HEK293 (cell line): ENCODE results near the gene NLK.
"Not testable (repeated sequence)": the region's sequence is repeated elsewhere in the genome, so short reads cannot be mapped to it uniquely, and the experiment has no call there.

Experiments
- CTCF ChIA-PET: fragments of 350-600 bp; formaldehyde crosslinking; extraction: SDS; loops from one replicate; lab custom pipeline; 2021; ENCODE audit warnings: antibody characterized with exemption; lab: Yijun Ruan, JAX
- POLR2A ChIA-PET: fragments of 300-600 bp; formaldehyde crosslinking; extraction: SDS; loops from one replicate; lab custom pipeline; 2020; ENCODE audit warnings: antibody characterized with exemption, inconsistent platforms; lab: Yijun Ruan, JAX
- H3K27ac ChIP-seq: fragments of 200-500 bp; sonication (Bioruptor generic); 2 replicates; pipeline ENCODE4 v1.5.1; 2014; ENCODE audit warnings: low read depth, low read length, control low read depth, inconsistent platforms; ENCODE audit errors: extremely low read depth
- H3K36me3 ChIP-seq, 2 experiments: fragments of 200-500 bp in 1 of 2; sonication (Bioruptor generic) in 1 of 2; 1 replicate in 1 of 2; 2 replicates in 1 of 2; pipeline ENCODE4 v1.5.1; 2014 to 2017; ENCODE audit warnings: inconsistent platforms in 2 of 2, low read length in 2 of 2; ENCODE audit not compliant: control insufficient read depth in 2 of 2, insufficient read depth in 1 of 2
- H3K4me1 ChIP-seq: fragments of 200-500 bp; sonication (Bioruptor generic); 2 replicates; pipeline ENCODE4 v1.5.1; 2014; ENCODE audit warnings: mild to moderate bottlenecking, low read length, inconsistent platforms; ENCODE audit not compliant: control insufficient read depth, insufficient read depth
- H3K4me3 ChIP-seq: 2 replicates; pipeline ENCODE4 v1.5.1; 2011; ENCODE audit warnings: low read depth, mild to moderate bottlenecking, control low read depth, low read length, moderate library complexity
- H3K9me3 ChIP-seq: fragments of 200-500 bp; sonication (Bioruptor generic); 2 replicates; pipeline ENCODE4 v1.5.1; 2014; ENCODE audit warnings: low read depth, low read length, inconsistent platforms; ENCODE audit not compliant: control insufficient read depth, insufficient read depth
- HOXA7 ChIP-seq: sonication (generic); formaldehyde crosslinking; IDR thresholded peaks from 2 replicates; pipeline ENCODE4 v1.8.1; 2022; ENCODE audit warnings: missing genetic modification reagents, borderline replicate concordance
- SALL2 ChIP-seq: fragments of 450-650 bp; formaldehyde crosslinking; IDR thresholded peaks from 2 replicates; pipeline ENCODE4 v1.5.0; 2017; ENCODE audit warnings: missing biosample characterization, mild to moderate bottlenecking, missing genetic modification characterization, borderline replicate concordance
- WT1 ChIP-seq: fragments of 450-650 bp; formaldehyde crosslinking; IDR thresholded peaks from 2 replicates; pipeline ENCODE4 v1.5.1; 2016; ENCODE audit warnings: missing biosample characterization, missing genetic modification characterization
- ZBTB21 ChIP-seq: fragments of 450-650 bp; formaldehyde crosslinking; IDR thresholded peaks from 2 replicates; pipeline ENCODE4 v1.5.1; 2017; ENCODE audit warnings: missing biosample characterization, missing genetic modification characterization
- ZFP69B ChIP-seq: fragments of 450-650 bp; formaldehyde crosslinking; IDR thresholded peaks from 2 replicates; pipeline ENCODE4 v1.5.1; 2016; ENCODE audit warnings: missing biosample characterization, missing genetic modification characterization
- ZNF121 ChIP-seq: fragments of 450-650 bp; formaldehyde crosslinking; IDR thresholded peaks from 2 replicates; pipeline ENCODE4 v1.5.1; 2016; ENCODE audit warnings: missing biosample characterization, missing genetic modification characterization
- ZNF24 ChIP-seq: fragments of 450-650 bp; formaldehyde crosslinking; IDR thresholded peaks from 2 replicates; pipeline ENCODE4 v1.5.1; 2016; ENCODE audit warnings: missing biosample characterization, missing genetic modification characterization
- ZNF530 ChIP-seq: fragments of 450-650 bp; formaldehyde crosslinking; IDR thresholded peaks from 2 replicates; pipeline ENCODE4 v1.5.1; 2016; ENCODE audit warnings: low read depth, missing biosample characterization, missing genetic modification characterization
- ZNF560 ChIP-seq: fragments of 450-650 bp; formaldehyde crosslinking; IDR thresholded peaks from 2 replicates; pipeline ENCODE4 v1.5.1; 2017; ENCODE audit warnings: missing biosample characterization, missing genetic modification characterization, borderline replicate concordance
- ZNF701 ChIP-seq: fragments of 450-650 bp; formaldehyde crosslinking; IDR thresholded peaks from 2 replicates; pipeline ENCODE4 v1.5.1; 2016; ENCODE audit warnings: missing biosample characterization, missing genetic modification characterization
- ZSCAN30 ChIP-seq: fragments of 450-650 bp; IDR thresholded peaks from 2 replicates; pipeline ENCODE4 v1.5.1; 2018; ENCODE audit warnings: missing biosample characterization, mild to moderate bottlenecking, missing genetic modification characterization, moderate library complexity
- ZXDB ChIP-seq: fragments of 450-650 bp; formaldehyde crosslinking; IDR thresholded peaks from 2 replicates; pipeline ENCODE4 v1.5.1; 2016; ENCODE audit warnings: missing biosample characterization, missing genetic modification characterization
- TF ChIP-seq, protein P1 (sequence below): fragments of 450-650 bp; formaldehyde crosslinking; IDR thresholded peaks from 2 replicates; pipeline ENCODE4 v1.5.1; 2016; ENCODE audit warnings: missing biosample characterization, missing genetic modification characterization
- TF ChIP-seq, protein P2 (sequence below): fragments of 450-650 bp; IDR thresholded peaks from 2 replicates; pipeline ENCODE4 v1.5.1; 2018; ENCODE audit warnings: missing biosample characterization, missing genetic modification characterization
- TF ChIP-seq, protein P3 (sequence below): fragments of 450-650 bp; formaldehyde crosslinking; IDR thresholded peaks from 2 replicates; pipeline ENCODE4 v1.5.1; 2016; ENCODE audit warnings: missing biosample characterization, missing genetic modification characterization
- TF ChIP-seq, protein P4 (sequence below): fragments of 450-650 bp; formaldehyde crosslinking; IDR thresholded peaks from 2 replicates; pipeline ENCODE4 v1.5.1; 2016; ENCODE audit warnings: missing biosample characterization, missing genetic modification characterization
- TF ChIP-seq, protein P5 (sequence below): fragments of 450-650 bp; formaldehyde crosslinking; IDR thresholded peaks from 2 replicates; pipeline ENCODE4 v1.5.1; 2016; ENCODE audit warnings: missing biosample characterization, missing genetic modification characterization, low read depth

Gene NLK

DNA sequence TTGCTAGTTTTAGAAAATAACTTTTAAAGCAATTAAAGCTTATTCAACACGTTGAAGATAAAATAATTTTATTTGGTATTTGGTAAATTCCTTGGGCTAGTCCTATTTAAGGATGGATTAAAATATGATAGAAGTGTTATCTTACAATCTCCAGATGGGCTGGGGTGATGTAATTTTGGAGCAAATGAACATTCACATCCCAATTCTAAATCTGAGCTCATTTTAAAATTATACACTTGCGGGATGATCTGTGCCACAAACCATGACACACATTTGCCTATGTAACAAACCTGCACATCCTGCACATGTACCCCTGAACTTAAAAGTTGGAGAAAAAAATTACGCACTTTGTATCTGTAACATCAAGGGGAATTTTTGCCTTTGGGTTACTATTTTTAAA, 31.5 kb downstream of the NLK start:
- Histone ChIP-seq H3K27ac (no peak overlapping the region), H3K4me3 (no peak overlapping the region), H3K4me1 (no peaks in the 10 kb centered on the region), H3K36me3 (no peaks in the 10 kb centered on the region), H3K9me3 (peaks cover 2% of the 10 kb centered on the region; the same call in 1 of the 2 replicates)
- ChIA-PET POLR2A (no interaction called here), CTCF (interaction anchor here (1.4 kb wide), 1 partner anchor 13 kb away, joined by 4 read pairs; no protein-coding TSS in a partner anchor)
- TF ChIP-seq, protein P1, sequence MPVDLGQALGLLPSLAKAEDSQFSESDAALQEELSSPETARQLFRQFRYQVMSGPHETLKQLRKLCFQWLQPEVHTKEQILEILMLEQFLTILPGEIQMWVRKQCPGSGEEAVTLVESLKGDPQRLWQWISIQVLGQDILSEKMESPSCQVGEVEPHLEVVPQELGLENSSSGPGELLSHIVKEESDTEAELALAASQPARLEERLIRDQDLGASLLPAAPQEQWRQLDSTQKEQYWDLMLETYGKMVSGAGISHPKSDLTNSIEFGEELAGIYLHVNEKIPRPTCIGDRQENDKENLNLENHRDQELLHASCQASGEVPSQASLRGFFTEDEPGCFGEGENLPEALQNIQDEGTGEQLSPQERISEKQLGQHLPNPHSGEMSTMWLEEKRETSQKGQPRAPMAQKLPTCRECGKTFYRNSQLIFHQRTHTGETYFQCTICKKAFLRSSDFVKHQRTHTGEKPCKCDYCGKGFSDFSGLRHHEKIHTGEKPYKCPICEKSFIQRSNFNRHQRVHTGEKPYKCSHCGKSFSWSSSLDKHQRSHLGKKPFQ (tag by site-specific recombination): no peak
- TF ChIP-seq ZBTB21 (tag by site-specific recombination) (no peak), ZFP69B (tag by site-specific recombination) (no peak), ZNF530 (no peak), SALL2 (tag by site-specific recombination) (no peak), WT1 (tag by site-specific recombination) (no peak), ZNF560 (no peak)
- TF ChIP-seq, protein P2, sequence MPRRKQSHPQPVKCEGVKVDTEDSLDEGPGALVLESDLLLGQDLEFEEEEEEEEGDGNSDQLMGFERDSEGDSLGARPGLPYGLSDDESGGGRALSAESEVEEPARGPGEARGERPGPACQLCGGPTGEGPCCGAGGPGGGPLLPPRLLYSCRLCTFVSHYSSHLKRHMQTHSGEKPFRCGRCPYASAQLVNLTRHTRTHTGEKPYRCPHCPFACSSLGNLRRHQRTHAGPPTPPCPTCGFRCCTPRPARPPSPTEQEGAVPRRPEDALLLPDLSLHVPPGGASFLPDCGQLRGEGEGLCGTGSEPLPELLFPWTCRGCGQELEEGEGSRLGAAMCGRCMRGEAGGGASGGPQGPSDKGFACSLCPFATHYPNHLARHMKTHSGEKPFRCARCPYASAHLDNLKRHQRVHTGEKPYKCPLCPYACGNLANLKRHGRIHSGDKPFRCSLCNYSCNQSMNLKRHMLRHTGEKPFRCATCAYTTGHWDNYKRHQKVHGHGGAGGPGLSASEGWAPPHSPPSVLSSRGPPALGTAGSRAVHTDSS (tag by site-specific recombination): no peak

DNA sequence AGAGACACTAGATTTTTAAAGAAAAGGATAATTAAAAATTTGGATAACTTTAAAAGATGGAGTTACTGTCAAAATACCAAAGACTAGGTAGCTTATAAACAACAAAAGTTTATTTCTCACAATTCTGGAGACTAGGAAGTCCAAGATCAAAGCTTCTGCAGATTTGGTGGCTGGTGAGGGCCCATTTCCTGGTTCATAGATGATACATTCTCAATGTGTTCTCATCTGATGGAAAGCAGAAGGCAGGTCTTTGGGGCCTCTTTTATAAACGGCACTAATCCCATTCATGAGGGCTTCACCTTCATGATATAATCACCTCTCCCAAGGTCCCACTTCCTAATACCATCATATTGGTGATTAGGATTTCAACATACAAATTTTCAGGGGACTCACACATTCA, 33.7 kb downstream of the NLK start:
- TF ChIP-seq ZNF701 (tag by site-specific recombination) (no peak), HOXA7 (CRISPR knock-in tag) (no peak), ZNF24 (tag by site-specific recombination) (no peak), ZXDB (no peak), ZSCAN30 (no peak), ZNF121 (tag by site-specific recombination) (no peak)
- TF ChIP-seq, protein P3, sequence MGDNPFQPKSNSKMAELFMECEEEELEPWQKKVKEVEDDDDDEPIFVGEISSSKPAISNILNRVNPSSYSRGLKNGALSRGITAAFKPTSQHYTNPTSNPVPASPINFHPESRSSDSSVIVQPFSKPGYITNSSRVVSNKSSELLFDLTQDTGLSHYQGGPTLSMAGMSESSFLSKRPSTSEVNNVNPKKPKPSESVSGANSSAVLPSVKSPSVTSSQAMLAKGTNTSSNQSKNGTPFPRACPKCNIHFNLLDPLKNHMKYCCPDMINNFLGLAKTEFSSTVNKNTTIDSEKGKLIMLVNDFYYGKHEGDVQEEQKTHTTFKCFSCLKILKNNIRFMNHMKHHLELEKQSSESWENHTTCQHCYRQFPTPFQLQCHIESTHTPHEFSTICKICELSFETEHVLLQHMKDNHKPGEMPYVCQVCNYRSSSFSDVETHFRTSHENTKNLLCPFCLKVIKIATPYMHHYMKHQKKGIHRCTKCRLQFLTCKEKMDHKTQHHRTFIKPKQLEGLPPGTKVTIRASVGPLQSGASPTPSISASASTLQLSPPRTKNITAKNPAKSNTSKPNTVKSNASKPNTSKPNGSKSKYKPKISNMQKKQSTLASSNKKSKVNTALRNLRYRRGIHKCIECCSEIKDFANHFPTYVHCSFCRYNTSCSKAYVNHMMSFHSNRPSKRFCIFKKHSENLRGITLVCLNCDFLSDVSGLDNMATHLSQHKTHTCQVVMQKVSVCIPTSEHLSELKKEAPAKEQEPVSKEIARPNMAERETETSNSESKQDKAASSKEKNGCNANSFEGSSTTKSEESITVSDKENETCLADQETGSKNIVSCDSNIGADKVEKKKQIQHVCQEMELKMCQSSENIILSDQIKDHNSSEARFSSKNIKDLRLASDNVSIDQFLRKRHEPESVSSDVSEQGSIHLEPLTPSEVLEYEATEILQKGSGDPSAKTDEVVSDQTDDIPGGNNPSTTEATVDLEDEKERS (tag by site-specific recombination): no peak
- TF ChIP-seq, protein P4, sequence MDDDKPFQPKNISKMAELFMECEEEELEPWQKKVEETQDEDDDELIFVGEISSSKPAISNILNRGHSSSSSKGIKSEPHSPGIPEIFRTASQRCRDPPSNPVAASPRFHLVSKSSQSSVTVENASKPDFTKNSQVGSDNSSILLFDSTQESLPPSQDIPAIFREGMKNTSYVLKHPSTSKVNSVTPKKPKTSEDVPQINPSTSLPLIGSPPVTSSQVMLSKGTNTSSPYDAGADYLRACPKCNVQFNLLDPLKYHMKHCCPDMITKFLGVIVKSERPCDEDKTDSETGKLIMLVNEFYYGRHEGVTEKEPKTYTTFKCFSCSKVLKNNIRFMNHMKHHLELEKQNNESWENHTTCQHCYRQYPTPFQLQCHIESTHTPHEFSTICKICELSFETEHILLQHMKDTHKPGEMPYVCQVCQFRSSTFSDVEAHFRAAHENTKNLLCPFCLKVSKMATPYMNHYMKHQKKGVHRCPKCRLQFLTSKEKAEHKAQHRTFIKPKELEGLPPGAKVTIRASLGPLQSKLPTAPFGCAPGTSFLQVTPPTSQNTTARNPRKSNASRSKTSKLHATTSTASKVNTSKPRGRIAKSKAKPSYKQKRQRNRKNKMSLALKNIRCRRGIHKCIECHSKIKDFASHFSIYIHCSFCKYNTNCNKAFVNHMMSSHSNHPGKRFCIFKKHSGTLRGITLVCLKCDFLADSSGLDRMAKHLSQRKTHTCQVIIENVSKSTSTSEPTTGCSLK (tag by site-specific recombination): no peak
- TF ChIP-seq, protein P5, sequence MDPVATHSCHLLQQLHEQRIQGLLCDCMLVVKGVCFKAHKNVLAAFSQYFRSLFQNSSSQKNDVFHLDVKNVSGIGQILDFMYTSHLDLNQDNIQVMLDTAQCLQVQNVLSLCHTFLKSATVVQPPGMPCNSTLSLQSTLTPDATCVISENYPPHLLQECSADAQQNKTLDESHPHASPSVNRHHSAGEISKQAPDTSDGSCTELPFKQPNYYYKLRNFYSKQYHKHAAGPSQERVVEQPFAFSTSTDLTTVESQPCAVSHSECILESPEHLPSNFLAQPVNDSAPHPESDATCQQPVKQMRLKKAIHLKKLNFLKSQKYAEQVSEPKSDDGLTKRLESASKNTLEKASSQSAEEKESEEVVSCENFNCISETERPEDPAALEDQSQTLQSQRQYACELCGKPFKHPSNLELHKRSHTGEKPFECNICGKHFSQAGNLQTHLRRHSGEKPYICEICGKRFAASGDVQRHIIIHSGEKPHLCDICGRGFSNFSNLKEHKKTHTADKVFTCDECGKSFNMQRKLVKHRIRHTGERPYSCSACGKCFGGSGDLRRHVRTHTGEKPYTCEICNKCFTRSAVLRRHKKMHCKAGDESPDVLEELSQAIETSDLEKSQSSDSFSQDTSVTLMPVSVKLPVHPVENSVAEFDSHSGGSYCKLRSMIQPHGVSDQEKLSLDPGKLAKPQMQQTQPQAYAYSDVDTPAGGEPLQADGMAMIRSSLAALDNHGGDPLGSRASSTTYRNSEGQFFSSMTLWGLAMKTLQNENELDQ: no peak
- TF ChIP-seq, protein P1 (tag by site-specific recombination): no peak
- CTCF ChIA-PET: interaction anchor here (0.7 to 1.1 kb wide), 2 partner anchors 27 to 176 kb away, joined by 3 read pairs; no protein-coding TSS in a partner anchor
- Histone ChIP-seq H3K4me3 (no peak overlapping the region), H3K4me1 (no peaks in the 10 kb centered on the region), H3K36me3 (no peaks in the 10 kb centered on the region), H3K9me3 (no peaks in the 10 kb centered on the region), H3K27ac (no peak overlapping the region)
- POLR2A ChIA-PET: interaction anchor here (0.6 to 1.0 kb wide), 2 partner anchors 18 to 35 kb away, joined by 3 read pairs; no protein-coding TSS in a partner anchor

DNA sequence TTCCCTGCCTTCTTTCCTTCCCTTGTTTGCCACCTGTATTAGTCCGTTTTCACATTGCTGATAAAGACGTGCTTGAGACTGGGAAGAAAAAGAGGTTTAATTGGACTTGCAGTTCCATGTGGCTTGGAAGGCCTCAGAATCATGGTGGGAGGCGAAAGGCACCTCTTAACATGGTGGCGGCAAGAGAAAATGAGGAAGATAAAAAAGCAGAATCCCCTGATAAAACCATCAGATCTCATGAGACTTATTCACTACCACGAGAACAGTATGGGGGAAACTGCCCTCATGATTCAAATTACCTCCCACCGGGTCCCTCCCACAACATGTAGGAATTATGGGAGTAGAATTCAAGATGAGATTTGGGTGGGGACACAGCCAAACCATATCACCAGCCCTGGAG, 34.7 kb downstream of the NLK start:
- H3K27ac ChIP-seq, POLR2A ChIA-PET, H3K4me3 ChIP-seq, H3K9me3 ChIP-seq, H3K4me1 ChIP-seq, H3K36me3 ChIP-seq: not testable (repeated sequence)
- CTCF ChIA-PET: interaction anchor here (1.1 kb wide), 1 partner anchor 26 kb away, joined by 3 read pairs; no protein-coding TSS in a partner anchor
